GM23338 (cell line): ENCODE measurements around the gene RNF112. TPM values are rescaled to one million over a fixed set of nuclear protein-coding genes. Genes with fewer than 3 reads are reported as not detected.
A peak's percentile ranks its signal among the peaks of the same experiment; 100 is the strongest.

ENCODE experiments used
- ATAC-seq: fragments of 200-7000 bp; cut with Tn5 transposase; 3 replicates; pipeline ENCODE4 v1.9.1; 2020
- DNase-seq: peaks from one replicate; pipeline ENCODE4 v3.0.0-alpha.2; 2015; ENCODE audit warnings: low spot score
- H2AFZ ChIP-seq: fragments of 200-600 bp; sonication (generic); 2 replicates; pipeline ENCODE4 v1.8.0; 2016; ENCODE audit warnings: antibody characterized with exemption, mild to moderate bottlenecking, moderate library complexity
- H3F3A ChIP-seq: fragments of 200-600 bp; sonication (generic); replicated peaks from 2 replicates; pipeline ENCODE4 v1.8.0; 2017; ENCODE audit warnings: antibody characterized with exemption, mixed run types, low read depth
- H3K27ac ChIP-seq: fragments of 200-600 bp; sonication (generic); 2 replicates; pipeline ENCODE4 v1.6.1; 2016; ENCODE audit warnings: low read depth
- H3K27me3 ChIP-seq: fragments of 200-600 bp; sonication (generic); 2 replicates; pipeline ENCODE4 v1.8.0; 2016; ENCODE audit warnings: mild to moderate bottlenecking, mixed run types, moderate library complexity; ENCODE audit not compliant: insufficient read depth
- H3K36me3 ChIP-seq: fragments of 200-600 bp; sonication (generic); 2 replicates; pipeline ENCODE4 v1.8.0; 2016; ENCODE audit warnings: mild to moderate bottlenecking; ENCODE audit not compliant: insufficient read depth
- H3K4me1 ChIP-seq: fragments of 200-600 bp; sonication (generic); 2 replicates; pipeline ENCODE4 v1.8.0; 2016; ENCODE audit warnings: mild to moderate bottlenecking, moderate library complexity; ENCODE audit not compliant: insufficient read depth
- H3K4me2 ChIP-seq: fragments of 200-600 bp; sonication (generic); 2 replicates; pipeline ENCODE4 v1.7.1; 2017; ENCODE audit warnings: mixed run types
- H3K4me3 ChIP-seq: fragments of 200-600 bp; sonication (generic); 2 replicates; pipeline ENCODE4 v1.6.1; 2016; ENCODE audit warnings: mixed run types
- H3K79me2 ChIP-seq: fragments of 200-600 bp; sonication (generic); replicated peaks from 2 replicates; pipeline ENCODE4 v1.8.0; 2017; ENCODE audit warnings: mild to moderate bottlenecking; ENCODE audit not compliant: insufficient read depth
- H3K9me2 ChIP-seq: fragments of 200-600 bp; sonication (generic); 2 replicates; pipeline ENCODE4 v1.8.0; 2017; ENCODE audit not compliant: insufficient read depth
- H4K20me1 ChIP-seq: fragments of 200-600 bp; sonication (generic); replicated peaks from 2 replicates; pipeline ENCODE4 v1.8.0; 2017; ENCODE audit warnings: mild to moderate bottlenecking; ENCODE audit not compliant: insufficient read depth
- H3K27ac Mint-ChIP-seq: 2 replicates; pipeline ENCODE4 v1.8.0; 2020; ENCODE audit warnings: inconsistent platforms, mild to moderate bottlenecking, moderate library complexity, mixed read lengths
- H3K27me3 Mint-ChIP-seq: 3 replicates; pipeline ENCODE4 v1.8.0; 2022; ENCODE audit warnings: low read depth, mild to moderate bottlenecking, moderate library complexity, mixed read lengths, inconsistent platforms; ENCODE audit not compliant: insufficient read depth, poor library complexity
- H3K36me3 Mint-ChIP-seq: 3 replicates; pipeline ENCODE4 v1.8.0; 2021; ENCODE audit warnings: low read depth, mild to moderate bottlenecking, inconsistent platforms, moderate library complexity, mixed read lengths
- H3K4me1 Mint-ChIP-seq: 3 replicates; pipeline ENCODE4 v1.8.0; 2020; ENCODE audit warnings: mild to moderate bottlenecking, inconsistent platforms, mixed read lengths
- H3K4me3 Mint-ChIP-seq: 3 replicates; pipeline ENCODE4 v1.8.0; 2021; ENCODE audit warnings: moderate library complexity, mild to moderate bottlenecking, inconsistent platforms, mixed read lengths
- H3K9me3 Mint-ChIP-seq: 3 replicates; pipeline ENCODE4 v1.8.0; 2020; ENCODE audit warnings: moderate library complexity, mild to moderate bottlenecking, inconsistent platforms, mixed read lengths
- CREB1 ChIP-seq: fragments of 250-450 bp; sonication (Bioruptor Pico); IDR thresholded peaks from 2 replicates; pipeline ENCODE4 v1.5.0; 2020; ENCODE audit warnings: low read depth, mild to moderate bottlenecking, moderate library complexity
- ETS1 ChIP-seq: IDR thresholded peaks from 2 replicates; pipeline ENCODE4 v1.6.1; 2016; ENCODE audit warnings: antibody characterized with exemption
- EZH2phosphoT487 ChIP-seq: fragments of 200-600 bp; sonication (generic); IDR thresholded peaks from one replicate; pipeline ENCODE4 v1.8.1; 2018; ENCODE audit warnings: antibody characterized with exemption; ENCODE audit not compliant: unreplicated experiment
- POLR2AphosphoS5 ChIP-seq: IDR thresholded peaks from 2 replicates; pipeline ENCODE4 v1.6.1; 2016; ENCODE audit warnings: antibody characterized with exemption, low read depth
- STAT1 ChIP-seq: IDR thresholded peaks from one replicate; pipeline ENCODE4 v1.6.1; 2016; ENCODE audit warnings: antibody characterized with exemption; ENCODE audit not compliant: unreplicated experiment
- ZNF114 ChIP-seq: fragments of 250-450 bp; sonication (Bioruptor Pico); IDR thresholded peaks from 2 replicates; pipeline ENCODE4 v1.5.0; 2020; ENCODE audit warnings: mild to moderate bottlenecking, moderate library complexity
- polyA plus RNA-seq: library from polyadenylated mRNA; unstranded; fragments of >200 nt; fragmentation: Nextera tagmentation; extraction: Ambion mirVana; gene quantifications from 2 replicates; pipeline ENCODE4 v1.2.1, GENCODE V29; 2016
- total RNA-seq: library from RNA; depleted of rRNA; stranded (reverse); fragments of >200 nt; shearing (Covaris generic); gene quantifications from 2 replicates; pipeline ENCODE4 v1.2.3, GENCODE V29; 2014

The RNF112 gene
- total and polyA plus RNA-seq, 2 experiments from 2014 or later, result 0.42 to 4.1 TPM

- Histone ChIP-seq H3F3A (no peaks in the 10 kb centered on the region), H2AFZ (peak overlapping the region; percentile 56; the same call in 1 of the 2 replicates), H3K4me1 (peaks cover 3% of the 10 kb centered on the region; the same call in 1 of the 2 replicates), H3K4me2 (no peak overlapping the region), H3K27me3 (no peaks in the 10 kb centered on the region), H4K20me1 (no peaks in the 10 kb centered on the region), H3K79me2 (no peaks in the 10 kb centered on the region), H3K4me3 (no peak overlapping the region), H3K27ac (no peak overlapping the region), H3K36me3 (no peaks in the 10 kb centered on the region), H3K9me2 (0 out of 2 replicates have a peak, but pooled peaks cover 1% of the 10 kb centered on the region)
- TF ChIP-seq ZNF114 (no peak), ETS1 (no peak), STAT1 (no peak), CREB1 (CRISPR knock-in tag) (no peak)
- no peak overlapping the region for H3K27ac Mint-ChIP-seq
- H3K9me3 Mint-ChIP-seq, result no peaks in the 10 kb centered on the region
- H3K4me1 Mint-ChIP-seq, result peaks cover 6% of the 10 kb centered on the region
- ATAC-seq (no peak), DNase-seq (no peak)
- H3K27me3 Mint-ChIP-seq, result peaks cover 7% of the 10 kb centered on the region
- H3K36me3 Mint-ChIP-seq, result no peaks in the 10 kb centered on the region
- H3K4me3 Mint-ChIP-seq, result no peak overlapping the region
Observed at GRCh38 chr17:19398301-19399181, 12.5 kb upstream of the RNF112 start.

GRCh38 chr17:19399750-19400450 lies 11.1 kb upstream of the RNF112 start:
- Histone ChIP-seq H3K4me1 (peaks cover 3% of the 10 kb centered on the region; the same call in 1 of the 2 replicates), H2AFZ (no peak overlapping the region), H3K79me2 (no peaks in the 10 kb centered on the region), H3K27me3 (no peaks in the 10 kb centered on the region), H3K9me2 (0 out of 2 replicates have a peak, but pooled peaks cover 8% of the 10 kb centered on the region), H3K4me3 (no peak overlapping the region), H4K20me1 (no peaks in the 10 kb centered on the region), H3K36me3 (no peaks in the 10 kb centered on the region), H3F3A (no peaks in the 10 kb centered on the region), H3K4me2 (no peak overlapping the region), H3K27ac (no peak overlapping the region)
- Mint-ChIP-seq H3K9me3 (no peaks in the 10 kb centered on the region), H3K4me3 (no peak overlapping the region), H3K27me3 (peaks cover 7% of the 10 kb centered on the region), H3K4me1 (peaks cover 6% of the 10 kb centered on the region), H3K36me3 (no peaks in the 10 kb centered on the region), H3K27ac (no peak overlapping the region)
- DNase-seq, result no peak
- ATAC-seq, result no peak
- no peak for TF ChIP-seq EZH2phosphoT487

GRCh38 chr17:19401321-19402010 lies 9.6 kb upstream of the RNF112 start:
- H2AFZ ChIP-seq, result no peak overlapping the region
- H3K9me2 ChIP-seq, result 0 out of 2 replicates have a peak, but pooled peaks cover 8% of the 10 kb centered on the region
- no peaks in the 10 kb centered on the region for H3K9me3 Mint-ChIP-seq
- no peak overlapping the region for H3K27ac Mint-ChIP-seq
- peaks cover 3% of the 10 kb centered on the region; the same call in 1 of the 2 replicates for H3K4me1 ChIP-seq
- H3K79me2 ChIP-seq, result no peaks in the 10 kb centered on the region
- no peak overlapping the region for H3K4me3 ChIP-seq
- no peaks in the 10 kb centered on the region for H3K27me3 ChIP-seq
- no peak for ATAC-seq
- H3K4me1 Mint-ChIP-seq, result peaks cover 6% of the 10 kb centered on the region
- H3K4me3 Mint-ChIP-seq, result no peak overlapping the region
- H3K4me2 ChIP-seq, result no peak overlapping the region
- no peak overlapping the region for H3K27ac ChIP-seq
- H4K20me1 ChIP-seq, result no peaks in the 10 kb centered on the region
- DNase-seq, result no peak
- peaks cover 8% of the 10 kb centered on the region for H3K27me3 Mint-ChIP-seq
- no peaks in the 10 kb centered on the region for H3K36me3 Mint-ChIP-seq
- H3K36me3 ChIP-seq, result no peaks in the 10 kb centered on the region
- H3F3A ChIP-seq, result no peaks in the 10 kb centered on the region
- no peak for TF ChIP-seq STAT1
- TF ChIP-seq POLR2AphosphoS5, result no peak
